ENCODE data around the gene SLC6A6. TPM values are rescaled to one million over a fixed set of nuclear protein-coding genes. Genes with fewer than 3 reads are reported as not detected.

Gene SLC6A6
- total RNA-seq = 34.4 TPM

DNA sequence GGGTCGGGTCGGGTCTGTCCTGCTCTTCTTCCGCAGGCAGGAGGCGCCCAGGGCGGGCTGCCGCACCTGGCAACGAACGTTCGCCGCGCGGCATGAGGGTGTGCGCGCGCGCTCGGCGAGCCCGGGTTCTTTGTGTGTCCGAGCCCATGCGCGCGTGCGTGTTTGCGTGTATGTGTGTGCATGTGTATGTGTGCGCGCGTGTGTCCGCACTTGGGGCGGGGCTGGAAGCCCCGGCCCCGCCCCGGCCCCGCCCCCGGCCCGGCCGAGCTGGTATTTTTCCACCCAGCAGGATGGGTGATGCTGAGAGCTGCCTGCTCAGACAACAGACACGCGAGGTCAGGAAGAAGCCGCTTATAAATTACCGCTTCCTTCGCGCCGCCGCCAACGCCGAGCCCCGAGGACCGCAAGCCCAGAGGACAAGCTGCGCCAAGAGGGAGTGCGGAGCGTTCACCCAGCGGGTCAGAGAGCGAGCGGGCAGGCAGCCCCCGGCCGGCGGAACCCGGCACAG lies at the start of gene SLC6A6:
SLC6A6 (plus strand) TSS at position 303 of the 508 bp plus-strand sequence. CDS start 41,029 bp downstream, outside the sequence.

Small RNA genes lying within 50 kb of the gene (small RNA-seq; reads per million reads assigned to genes)
- gene RNA5SP124 (ENCODE audit: low replicate concordance) (0.09 reads per million), gene RNU6-905P (ENCODE audit: low replicate concordance) (not detected)

Other genes with a start within 250 kb of the SLC6A6 start
- 26.3 TPM for gene XPC, start 224.0 kb upstream of the SLC6A6 start, total RNA-seq
- gene LSM3, start 223.8 kb upstream of the SLC6A6 start, total RNA-seq = 9.7 TPM
- 22.5 TPM for gene GRIP2, start 137.7 kb downstream of the SLC6A6 start, total RNA-seq
- 25.4 TPM for gene CCDC174, start 249.2 kb downstream of the SLC6A6 start, total RNA-seq

All from parietal lobe (tissue), 2 donors.